Mucosa of descending colon (tissue), 3 donors: ENCODE measurements around the gene ARHGAP18. TPM values are rescaled to one million over a fixed set of nuclear protein-coding genes. Genes with fewer than 3 reads are reported as not detected.
A peak's percentile ranks its signal among the peaks of the same experiment; 100 is the strongest.

Experiments used
- ATAC-seq: fragments of 200-7000 bp; cut with Tn5 transposase; one replicate; pipeline ENCODE4 v1.9.1; 2020; ENCODE audit warnings: mild to moderate bottlenecking, moderate library complexity
- DNase-seq, 3 donors: peaks; one replicate each; pipeline ENCODE4 v3.0.0-alpha.2; 2020
- H3K36me3 ChIP-seq: fragments of 200-600 bp; one replicate; pipeline ENCODE4 v1.8.0; 2021; ENCODE audit warnings: low read depth, mild to moderate bottlenecking
- H3K4me1 ChIP-seq: fragments of 200-600 bp; one replicate; pipeline ENCODE4 v1.8.0; 2021; ENCODE audit warnings: low read depth, mild to moderate bottlenecking
- H3K4me3 ChIP-seq: fragments of 200-600 bp; one replicate; pipeline ENCODE4 v1.8.0; 2021; ENCODE audit warnings: mild to moderate bottlenecking
- H3K9me3 ChIP-seq: fragments of 200-600 bp; one replicate; pipeline ENCODE4 v1.8.0; 2021; ENCODE audit warnings: mild to moderate bottlenecking
- CTCF ChIP-seq: fragments of 200-600 bp; IDR thresholded peaks from one replicate; pipeline ENCODE4 v1.8.0; 2022; ENCODE audit warnings: antibody characterized with exemption, mild to moderate bottlenecking
- intact Hi-C, 2 donors: fragments of 100-400 bp; cut with DNase I in 1 of 2; cut with micrococcal nuclease in 1 of 2; formaldehyde crosslinking; loops; one replicate each; pipeline versions ENCODE4 v1.11.0 to v1.11.1; 2022; cut with DNase I, micrococcal nuclease
- total RNA-seq, 3 donors: library from RNA; stranded (reverse); fragmentation: NEBNext Ultra II Directional in 2 of 3; extraction: Animal tissue kit (Norgen Biotek cat#: 25700) in 2 of 3; gene quantifications; one replicate each; pipeline versions ENCODE4 v1.2.1 to v1.2.4, GENCODE V29; 2021 to 2023
- donor health status: DM: no; HTN: no; CAD: no; lungs with moderate emphysema.
- donor health status: DM: no; HTN: no; CAD: no.
- donor health status: DM: no; HTN: yes; CAD: no.

Gene ARHGAP18
- total RNA-seq, 3 donors from 2014 or later = 17.6 to 24.3 (median 20.1) TPM

- ATAC-seq (no peak), DNase-seq (no peak)
- no peaks in the 10 kb centered on the region for H3K36me3 ChIP-seq
- TF ChIP-seq CTCF = no peak
- no peaks in the 10 kb centered on the region for H3K9me3 ChIP-seq
- intact Hi-C loops = no loop called here
- peaks cover 5% of the 10 kb centered on the region for H3K4me1 ChIP-seq
- H3K4me3 ChIP-seq = no peak overlapping the region
These were observed 30.7 kb downstream of the ARHGAP18 start for GRCh38 chr6:129679275-129679674.

- ATAC-seq (no peak), DNase-seq (no peak)
- Histone ChIP-seq H3K4me1 (no peaks in the 10 kb centered on the region), H3K9me3 (no peaks in the 10 kb centered on the region), H3K36me3 (no peaks in the 10 kb centered on the region), H3K4me3 (no peak overlapping the region)
- intact Hi-C loops = no loop called here
- no peak for TF ChIP-seq CTCF
These were observed 31.5 kb downstream of the ARHGAP18 start for GRCh38 chr6:129678463-129678862.

GRCh38 chr6:129677620-129678325, 32.2 kb downstream of the ARHGAP18 start:
- Histone ChIP-seq H3K4me1 (no peaks in the 10 kb centered on the region), H3K9me3 (no peaks in the 10 kb centered on the region), H3K4me3 (no peak overlapping the region), H3K36me3 (no peaks in the 10 kb centered on the region)
- intact Hi-C loops = no loop called here
- no peak for TF ChIP-seq CTCF
- DNase-seq = no peak
- peak; percentile 52 for ATAC-seq

- H3K36me3 ChIP-seq = no peaks in the 10 kb centered on the region
- no peak for DNase-seq
- no peaks in the 10 kb centered on the region for H3K9me3 ChIP-seq
- no peak for TF ChIP-seq CTCF
- intact Hi-C loops = no loop called here
- no peaks in the 10 kb centered on the region for H3K4me1 ChIP-seq
- ATAC-seq = no peak
- H3K4me3 ChIP-seq = no peak overlapping the region
These were observed 34.1 kb downstream of the ARHGAP18 start for GRCh38 chr6:129675669-129676472.

GRCh38 chr6:129673748-129674147, 36.2 kb downstream of the ARHGAP18 start:
- no peak for TF ChIP-seq CTCF
- Histone ChIP-seq H3K4me3 (no peak overlapping the region), H3K4me1 (no peaks in the 10 kb centered on the region), H3K36me3 (no peaks in the 10 kb centered on the region), H3K9me3 (no peaks in the 10 kb centered on the region)
- DNase-seq (no peak), ATAC-seq (no peak)
- intact Hi-C loops = no loop called here
